Stomach (tissue), 9 donors: ENCODE measurements around the gene THUMPD2. TPM values are rescaled to one million over a fixed set of nuclear protein-coding genes. Genes with fewer than 3 reads are reported as not detected.

Experiments used
- DNase-seq, 2 donors: peaks; one replicate each; pipeline versions ENCODE4 v3.0.0 to v3.0.0-alpha.2; 2013 to 2019
- H3K27ac ChIP-seq, 5 donors: fragments of 200-600 bp in 4 of 5; sonication (generic) in 4 of 5; one replicate each; pipeline ENCODE4 v1.5.1; 2013 to 2019; ENCODE audit warnings: mild to moderate bottlenecking in 1 of 5, moderate library complexity in 1 of 5
- H3K27me3 ChIP-seq, 3 donors: fragments of 200-600 bp; sonication (generic); one replicate each; pipeline ENCODE4 v1.5.1; 2017 to 2019; ENCODE audit warnings: mixed run types in 1 of 3
- H3K36me3 ChIP-seq, 4 donors: fragments of 200-600 bp; sonication (generic); 1 replicate in 3 of 4; 2 replicates in 1 of 4; pipeline ENCODE4 v1.5.1; 2016 to 2019
- H3K4me1 ChIP-seq, 4 donors: fragments of 200-600 bp; sonication (generic); one replicate each; pipeline ENCODE4 v1.5.1; 2016 to 2019
- H3K4me3 ChIP-seq, 4 donors: fragments of 200-600 bp; sonication (generic) in 3 of 4; one replicate each; pipeline ENCODE4 v1.5.1; 2016 to 2019; ENCODE audit warnings: mild to moderate bottlenecking in 1 of 4
- H3K9me3 ChIP-seq, 4 donors: fragments of 200-600 bp; sonication (generic); one replicate each; pipeline ENCODE4 v1.5.1; 2016 to 2019
- CTCF ChIP-seq, 7 experiments: fragments of 450-650 bp in 4 of 7; fragments of 200-600 bp in 3 of 7; sonication (generic) in 3 of 7; IDR thresholded peaks; one replicate each; pipeline ENCODE4 v1.5.1; 2016 to 2019; ENCODE audit warnings: antibody characterized with exemption in 7 of 7, control low read depth in 2 of 7, mild to moderate bottlenecking in 1 of 7
- EP300 ChIP-seq: sonication (generic); formaldehyde crosslinking; IDR thresholded peaks from one replicate; pipeline ENCODE4 v1.6.1; 2017; ENCODE audit warnings: antibody characterized with exemption
- POLR2A ChIP-seq, 4 donors: fragments of 450-650 bp; IDR thresholded peaks; one replicate each; pipeline ENCODE4 v1.6.1; 2016; ENCODE audit warnings: antibody characterized with exemption in 4 of 4, control low read depth in 2 of 4, mild to moderate bottlenecking in 1 of 4, moderate library complexity in 1 of 4
- POLR2AphosphoS5 ChIP-seq, 3 donors: sonication (generic); formaldehyde crosslinking; IDR thresholded peaks; one replicate each; pipeline ENCODE4 v1.6.1; 2016; ENCODE audit warnings: antibody characterized with exemption in 3 of 3
- WGBS, 5 donors: extraction: QIAGEN DNeasy Blood & Tissue Kit in 3 of 5; methylation state at CpG; one replicate each; pipeline versions ENCODE4 v1.1.5 to v1.1.7; 2013 to 2018; 5-methylcytosine and 5-hydroxymethylcytosine counted together
- intact Hi-C: fragments of 100-400 bp; cut with DNase I; formaldehyde crosslinking; loops from one replicate; pipeline ENCODE4 v1.15.1; 2023; ENCODE audit warnings: low total_unique reads
- polyA plus RNA-seq, 3 donors: library from polyadenylated mRNA; stranded (reverse); fragments of 200-250 nt; gene quantifications; one replicate each; pipeline ENCODE4 v1.2.3, GENCODE V29; 2013
- total RNA-seq, 5 donors: library from RNA; depleted of rRNA; stranded (reverse); fragments of >200 nt; gene quantifications; one replicate each; pipeline versions ENCODE4 v1.1.0 to v1.2.3, GENCODE V29; 2014 to 2016
- donor health status: healthy with polysubstance abuse.
- donor health status: Bipolar disorder and iron deficiency.
- donor health status: healthy.

Gene THUMPD2
- total and polyA plus RNA-seq, 8 donors = 4.3 to 30.1 (median 11.0) TPM

GRCh38 chr2:39703181-39703872 lies 75.7 kb downstream of the THUMPD2 start:
- DNase-seq = no peak
- Histone ChIP-seq H3K27ac (no peak overlapping the region), H3K36me3 (no peaks in the 10 kb centered on the region), H3K9me3 (peaks cover 0 to 20% (median 11%) of the 10 kb centered on the region in 4 donors), H3K27me3 (no peaks in the 10 kb centered on the region), H3K4me3 (no peak overlapping the region), H3K4me1 (no peaks in the 10 kb centered on the region)
- TF ChIP-seq CTCF (IDR thresholded peaks at IDR 0.05) (no peak), POLR2AphosphoS5 (IDR thresholded peaks at IDR 0.05) (no peak), EP300 (no peak), POLR2A (IDR thresholded peaks at IDR 0.05) (no peak)
- intact Hi-C loops = no loop called here
- 70 to 85% (median 77%) methylated on average over 3 of the region's 3 CpGs for WGBS, 5 donors

DNA sequence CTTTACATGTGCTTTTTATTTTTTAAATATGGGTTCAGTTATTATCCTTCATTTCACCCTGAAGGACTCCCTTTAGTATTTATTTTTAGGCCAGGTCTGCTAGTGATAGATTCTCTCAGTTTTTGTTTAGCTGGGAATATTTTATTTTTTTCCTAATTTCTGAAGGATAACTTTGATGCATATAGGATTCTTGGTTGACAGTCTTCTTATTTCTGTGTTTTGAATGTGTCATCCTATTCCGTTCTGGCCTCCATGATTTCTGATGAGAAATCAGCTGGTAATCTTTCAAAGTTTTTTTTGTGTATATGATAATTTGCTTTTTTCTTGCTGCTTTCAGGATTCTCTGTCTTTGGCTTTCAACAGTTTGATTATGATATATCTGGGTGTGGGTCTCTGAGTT lies 77.9 kb downstream of the THUMPD2 start:
- 92 to 100% (median 97%) methylated on average over 1 of the region's 1 CpG for WGBS, 5 donors
- H3K27me3 ChIP-seq = no peaks in the 10 kb centered on the region
- peaks cover 0 to 18% (median 5%) of the 10 kb centered on the region in 4 donors for H3K4me1 ChIP-seq
- peaks cover 0 to 20% (median 11%) of the 10 kb centered on the region in 4 donors for H3K9me3 ChIP-seq
- DNase-seq = no peak
- intact Hi-C loops = no loop called here
- no peak overlapping the region for H3K27ac ChIP-seq
- TF ChIP-seq POLR2A (IDR thresholded peaks at IDR 0.05) (no peak), CTCF (IDR thresholded peaks at IDR 0.05) (no peak), POLR2AphosphoS5 (IDR thresholded peaks at IDR 0.05) (no peak), EP300 (no peak)
- H3K36me3 ChIP-seq = no peaks in the 10 kb centered on the region
- no peak overlapping the region for H3K4me3 ChIP-seq

DNA sequence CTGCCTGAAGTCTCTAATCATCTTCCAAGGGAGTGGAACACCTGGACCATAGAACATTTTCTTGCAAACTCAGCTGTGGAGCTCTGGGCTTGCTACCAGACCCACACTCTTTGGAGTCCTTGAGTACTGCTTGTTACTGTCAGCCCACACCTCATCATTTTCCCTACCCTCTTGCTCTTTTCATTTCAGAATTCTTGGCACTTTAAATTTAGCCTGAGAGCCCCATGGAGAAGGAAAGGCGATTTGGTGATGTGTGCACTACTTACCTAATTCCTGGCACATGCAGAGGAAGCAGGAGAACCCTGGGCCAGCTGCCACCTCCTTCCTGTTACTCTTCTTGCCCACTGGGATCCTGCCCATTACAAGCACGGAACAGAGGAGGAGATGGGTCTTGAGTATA lies 81.6 kb downstream of the THUMPD2 start:
- no peak overlapping the region for H3K4me3 ChIP-seq
- TF ChIP-seq POLR2AphosphoS5 (IDR thresholded peaks at IDR 0.05) = no peak
- TF ChIP-seq CTCF (IDR thresholded peaks at IDR 0.05) = no peak
- no peak for TF ChIP-seq POLR2A (IDR thresholded peaks at IDR 0.05)
- no peak for TF ChIP-seq EP300
- WGBS, 5 donors = 42 to 74% (median 49%) methylated on average over 2 of the region's 2 CpGs
- peaks cover 0 to 18% (median 11%) of the 10 kb centered on the region in 4 donors for H3K9me3 ChIP-seq
- peak in 1 of 2 donors; percentile 15 for DNase-seq
- H3K27ac ChIP-seq = peak overlapping the region in 2 of 5 donors; percentile 7 to 35
- no peaks in the 10 kb centered on the region for H3K36me3 ChIP-seq
- intact Hi-C loops = no loop called here
- peaks cover 0 to 23% (median 5%) of the 10 kb centered on the region in 4 donors for H3K4me1 ChIP-seq
- H3K27me3 ChIP-seq = no peaks in the 10 kb centered on the region

DNA sequence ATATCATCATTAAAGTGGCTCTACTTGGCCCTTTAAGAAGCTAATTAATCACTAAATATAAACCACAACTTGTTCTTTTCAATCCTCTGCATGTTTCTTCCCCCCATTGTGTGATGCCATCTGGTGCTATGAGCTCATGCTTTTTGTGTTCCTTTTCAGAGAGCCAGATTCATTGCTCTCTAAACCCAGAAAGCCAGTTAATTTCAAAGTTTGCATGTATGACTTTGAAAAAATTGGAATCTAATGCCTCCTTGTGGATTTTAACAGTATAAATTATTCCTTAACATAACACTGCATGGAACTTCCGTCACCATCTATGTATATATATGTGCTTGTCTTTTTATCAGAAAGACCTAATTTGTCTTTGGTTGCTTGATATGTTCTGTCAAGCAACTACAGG lies 82.2 kb downstream of the THUMPD2 start:
- TF ChIP-seq EP300 (no peak), POLR2AphosphoS5 (IDR thresholded peaks at IDR 0.05) (peak in 1 of 3 donors; percentile 16), CTCF (IDR thresholded peaks at IDR 0.05) (peak in 3 of 7 experiments; percentile 5 to 46 (median 34)), POLR2A (IDR thresholded peaks at IDR 0.05) (no peak)
- Histone ChIP-seq H3K27me3 (no peaks in the 10 kb centered on the region), H3K27ac (peak overlapping the region in 2 of 5 donors; percentile 7 to 35), H3K9me3 (peaks cover 0 to 12% (median 8%) of the 10 kb centered on the region in 4 donors), H3K4me3 (no peak overlapping the region), H3K4me1 (peaks cover 0 to 23% (median 5%) of the 10 kb centered on the region in 4 donors), H3K36me3 (no peaks in the 10 kb centered on the region)
- WGBS, 5 donors = 31 to 45% (median 38%) methylated on average over 1 of the region's 1 CpG
- intact Hi-C loops = no loop called here
- DNase-seq = peak in 1 of 2 donors; percentile 81
